Chondrocyte (in vitro differentiated cells): ENCODE results near the gene MRAS. TPM values are rescaled to one million over a fixed set of nuclear protein-coding genes. Genes with fewer than 3 reads are reported as not detected.

ENCODE experiments used
- DNase-seq: peaks from one replicate; pipeline ENCODE4 v3.0.0; 2021; ENCODE audit warnings: mixed read lengths, low spot score
- H3K27ac Mint-ChIP-seq: one replicate; pipeline ENCODE4 v1.8.0; 2021; ENCODE audit warnings: mild to moderate bottlenecking, moderate library complexity, mixed read lengths; ENCODE audit not compliant: unreplicated experiment
- H3K27me3 Mint-ChIP-seq: 2 replicates; pipeline ENCODE4 v1.8.0; 2021; ENCODE audit warnings: low read depth, mixed read lengths
- H3K36me3 Mint-ChIP-seq: 2 replicates; pipeline ENCODE4 v1.8.0; 2021; ENCODE audit warnings: low read depth, mixed read lengths
- H3K4me1 Mint-ChIP-seq: 2 replicates; pipeline ENCODE4 v1.8.0; 2021; ENCODE audit warnings: low read depth, mild to moderate bottlenecking, mixed read lengths
- H3K4me3 Mint-ChIP-seq: one replicate; pipeline ENCODE4 v1.8.0; 2021; ENCODE audit warnings: mild to moderate bottlenecking, moderate library complexity, mixed read lengths; ENCODE audit not compliant: unreplicated experiment
- H3K9me3 Mint-ChIP-seq: 2 replicates; pipeline ENCODE4 v1.8.0; 2021; ENCODE audit warnings: low read depth, mixed read lengths
- CTCF ChIP-seq: fragments of 200-600 bp; sonication (generic); IDR thresholded peaks from 2 replicates; pipeline ENCODE4 v1.5.0; 2021; ENCODE audit warnings: antibody characterized with exemption, mild to moderate bottlenecking, moderate library complexity
- long read RNA-seq: library from polyadenylated mRNA; stranded (forward); transcript quantifications from one replicate; pipeline ENCODE4 v2.0.0, GENCODE V29; 2021
- total RNA-seq: library from RNA; stranded (reverse); gene quantifications from 3 replicates; pipeline ENCODE4 v1.2.1, GENCODE V29; 2021

Gene MRAS
- 64.6 to 75.8 TPM (median 68.4 TPM) in 3 replicates for total RNA-seq
- long read RNA-seq, transcript MRAS-202 (6 exons, 1,803 nt): major isoform, 42 of 98 reads
- long read RNA-seq, partial matches to known transcripts: 2 of 98 reads
- long read RNA-seq, other reads (novel, unspliced or antisense): 52 of 98 reads

- peak; percentile 76 for TF ChIP-seq CTCF
- Mint-ChIP-seq H3K4me1 (peaks cover 41% of the 10 kb centered on the region), H3K27me3 (no peaks in the 10 kb centered on the region), H3K4me3 (peak within 1 kb of the TSS; percentile 99), H3K36me3 (no peaks in the 10 kb centered on the region), H3K27ac (peak within 1 kb of the TSS; percentile 98), H3K9me3 (no peaks in the 10 kb centered on the region)
- DNase-seq: no peak
Measured at GRCh38 chr3:138347960-138348753, at the start of gene MRAS. MRAS (plus strand) TSS chr3:138348579; CDS start chr3:138372884, 24,305 bp downstream.

- TF ChIP-seq CTCF: no peak
- H3K9me3 Mint-ChIP-seq: no peaks in the 10 kb centered on the region
- no peak for DNase-seq
- no peak overlapping the region for H3K27ac Mint-ChIP-seq
- no peaks in the 10 kb centered on the region for H3K27me3 Mint-ChIP-seq
- H3K4me3 Mint-ChIP-seq: no peak overlapping the region
- no peaks in the 10 kb centered on the region for H3K4me1 Mint-ChIP-seq
- peaks cover 21% of the 10 kb centered on the region for H3K36me3 Mint-ChIP-seq
Measured at GRCh38 chr3:138300647-138301046, 47.7 kb upstream of the MRAS start.

GRCh38 chr3:138303474-138303873, 44.9 kb upstream of the MRAS start:
- Mint-ChIP-seq H3K27ac (no peak overlapping the region), H3K9me3 (peaks cover 13% of the 10 kb centered on the region), H3K4me1 (no peaks in the 10 kb centered on the region), H3K4me3 (no peak overlapping the region), H3K27me3 (no peaks in the 10 kb centered on the region), H3K36me3 (peaks cover 17% of the 10 kb centered on the region)
- TF ChIP-seq CTCF: no peak
- no peak for DNase-seq

GRCh38 chr3:138307899-138308298, 40.5 kb upstream of the MRAS start:
- peaks cover 22% of the 10 kb centered on the region for H3K36me3 Mint-ChIP-seq
- H3K4me1 Mint-ChIP-seq: no peaks in the 10 kb centered on the region
- DNase-seq: no peak
- H3K27me3 Mint-ChIP-seq: peaks cover 19% of the 10 kb centered on the region
- TF ChIP-seq CTCF: no peak
- no peak overlapping the region for H3K4me3 Mint-ChIP-seq
- H3K27ac Mint-ChIP-seq: no peak overlapping the region
- H3K9me3 Mint-ChIP-seq: peaks cover 38% of the 10 kb centered on the region

GRCh38 chr3:138308783-138309182, 39.6 kb upstream of the MRAS start:
- peaks cover 24% of the 10 kb centered on the region for H3K27me3 Mint-ChIP-seq
- no peaks in the 10 kb centered on the region for H3K4me1 Mint-ChIP-seq
- no peak overlapping the region for H3K4me3 Mint-ChIP-seq
- peaks cover 22% of the 10 kb centered on the region for H3K36me3 Mint-ChIP-seq
- no peak overlapping the region for H3K27ac Mint-ChIP-seq
- DNase-seq: no peak
- no peak for TF ChIP-seq CTCF
- H3K9me3 Mint-ChIP-seq: peaks cover 38% of the 10 kb centered on the region
